SKM-1 treated with dmso at 0.1 percent for 144 hours (cell line): Measurements from ENCODE around the gene SS18L1.

Experiments
- DNase-seq: peaks from one replicate; lab custom pipeline; 2025; ENCODE audit not compliant: unreplicated experiment; lab: John Stamatoyannopoulos, UW

Gene SS18L1

DNA sequence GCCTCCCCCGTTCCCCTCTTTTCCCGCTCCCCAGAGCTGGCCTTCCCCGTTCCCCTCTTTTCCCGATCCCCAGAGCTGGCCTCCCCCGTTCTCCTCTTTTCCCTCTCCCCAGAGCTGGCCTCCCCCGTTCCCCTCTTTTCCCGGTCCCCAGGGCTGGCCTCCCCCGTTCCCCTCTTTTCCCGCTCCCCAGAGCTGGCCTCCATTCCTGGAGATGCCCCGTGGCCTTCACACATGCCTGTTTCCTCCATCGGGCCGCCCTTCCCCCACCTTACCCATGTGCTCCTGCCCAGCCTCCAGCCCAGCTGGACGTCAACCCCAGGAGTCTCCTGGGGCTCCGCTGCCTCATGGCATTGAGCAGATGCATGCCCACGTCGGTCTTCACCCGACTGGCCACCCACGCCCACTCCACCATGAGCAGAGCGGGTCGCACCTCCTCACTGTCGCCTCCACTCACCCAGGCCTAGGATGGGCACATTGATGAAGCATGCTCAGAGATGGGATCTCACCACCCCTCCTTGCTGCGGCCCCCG is 8.3 kb downstream of the SS18L1 start:
- no peak for DNase-seq

DNA sequence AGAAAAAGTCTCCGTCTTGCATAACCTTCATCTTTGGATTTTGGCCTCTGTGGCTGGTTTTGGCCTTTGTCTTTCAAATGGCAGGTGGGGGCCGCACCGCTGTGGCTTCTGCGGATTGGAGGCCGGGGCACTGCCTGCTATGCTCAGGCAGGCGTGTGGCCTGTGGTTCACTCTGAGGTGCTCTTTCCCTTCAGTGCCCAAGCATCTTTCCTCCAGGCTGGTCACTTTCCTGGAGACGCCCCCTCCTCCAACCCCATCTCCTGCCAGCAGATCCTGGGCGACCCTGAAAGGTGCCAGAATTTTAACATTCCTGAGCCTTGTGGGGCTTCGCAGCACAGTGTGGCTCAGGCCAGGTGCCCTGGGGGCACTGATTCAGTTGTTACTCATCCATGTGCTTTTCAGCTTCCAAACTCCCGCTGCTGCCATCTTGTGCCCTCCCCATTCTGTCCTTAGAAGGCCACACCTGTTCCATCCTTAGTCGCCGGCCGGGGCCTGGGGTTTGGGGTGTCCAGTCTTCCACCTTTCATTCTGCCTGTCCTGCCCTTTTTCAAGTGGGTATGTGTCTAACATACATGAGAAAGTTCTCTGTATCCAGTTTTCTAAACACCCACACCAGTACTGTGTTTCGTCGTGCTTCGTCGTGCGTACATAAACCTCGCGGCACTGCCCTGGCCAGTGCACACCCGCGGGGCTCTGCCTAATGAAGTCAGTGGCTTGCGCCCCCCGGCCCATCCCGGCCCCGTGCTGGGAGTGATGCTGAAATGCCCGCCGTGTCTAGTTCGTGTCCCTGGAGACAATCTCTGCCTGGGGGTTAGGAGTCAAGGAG is 12.1 kb downstream of the SS18L1 start:
- DNase-seq, result no peak

DNA sequence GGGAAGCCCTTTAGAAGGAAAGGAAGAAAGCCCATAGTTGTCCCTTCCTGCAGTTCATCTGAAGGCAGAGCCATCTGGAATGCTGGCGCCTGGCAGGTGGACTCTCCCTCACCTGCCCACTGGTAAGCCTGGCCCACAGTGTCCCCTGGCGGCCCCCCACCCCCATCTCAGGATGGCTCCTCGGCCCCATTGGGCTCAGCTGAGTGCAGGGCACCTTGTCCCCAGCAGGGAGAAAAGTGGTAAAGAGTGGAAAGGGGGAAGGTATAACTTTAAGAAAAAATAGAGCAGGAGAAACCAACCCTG is 12.6 kb downstream of the SS18L1 start:
- DNase-seq, result no peak

DNA sequence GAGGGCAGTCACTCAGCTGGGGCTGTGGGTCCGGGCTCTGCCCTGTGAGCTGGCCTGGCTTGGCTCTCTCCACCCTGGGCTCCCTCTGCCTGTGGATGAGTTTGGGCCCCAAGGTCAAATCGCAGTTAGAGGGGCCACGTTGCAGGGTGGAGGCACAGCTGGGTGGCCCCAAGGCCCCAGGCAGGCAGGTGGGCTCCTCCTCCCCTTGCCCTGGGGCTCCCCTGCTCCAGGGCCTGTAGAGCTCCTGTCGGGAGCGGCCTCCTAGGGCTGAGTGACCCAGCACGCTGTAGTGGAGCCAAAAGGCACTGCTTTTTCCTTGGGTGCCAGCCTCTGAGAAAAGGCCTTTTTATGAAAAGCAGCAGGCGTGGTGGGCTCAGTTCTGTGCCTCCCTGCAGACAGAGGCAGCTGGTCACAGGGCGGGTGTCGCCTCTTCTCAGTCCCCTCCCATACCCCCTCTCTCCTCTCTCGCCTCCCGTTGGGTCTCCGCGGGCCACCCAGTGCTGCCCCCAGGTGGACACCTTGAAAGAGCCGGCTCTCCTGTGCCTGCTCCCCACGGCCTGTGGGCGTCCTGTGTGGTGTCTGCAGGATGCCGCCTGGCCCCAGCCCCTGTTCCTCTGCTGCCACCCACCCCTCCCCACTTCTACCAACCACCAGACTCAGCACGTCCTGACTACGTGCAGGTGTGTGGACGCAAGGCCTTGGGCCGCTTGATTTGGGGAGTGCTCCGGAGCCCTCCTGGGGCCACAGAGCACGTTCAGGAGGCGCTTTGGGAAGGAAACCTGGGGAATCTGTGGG is 13.2 kb downstream of the SS18L1 start:
- DNase-seq, result no peak

DNA sequence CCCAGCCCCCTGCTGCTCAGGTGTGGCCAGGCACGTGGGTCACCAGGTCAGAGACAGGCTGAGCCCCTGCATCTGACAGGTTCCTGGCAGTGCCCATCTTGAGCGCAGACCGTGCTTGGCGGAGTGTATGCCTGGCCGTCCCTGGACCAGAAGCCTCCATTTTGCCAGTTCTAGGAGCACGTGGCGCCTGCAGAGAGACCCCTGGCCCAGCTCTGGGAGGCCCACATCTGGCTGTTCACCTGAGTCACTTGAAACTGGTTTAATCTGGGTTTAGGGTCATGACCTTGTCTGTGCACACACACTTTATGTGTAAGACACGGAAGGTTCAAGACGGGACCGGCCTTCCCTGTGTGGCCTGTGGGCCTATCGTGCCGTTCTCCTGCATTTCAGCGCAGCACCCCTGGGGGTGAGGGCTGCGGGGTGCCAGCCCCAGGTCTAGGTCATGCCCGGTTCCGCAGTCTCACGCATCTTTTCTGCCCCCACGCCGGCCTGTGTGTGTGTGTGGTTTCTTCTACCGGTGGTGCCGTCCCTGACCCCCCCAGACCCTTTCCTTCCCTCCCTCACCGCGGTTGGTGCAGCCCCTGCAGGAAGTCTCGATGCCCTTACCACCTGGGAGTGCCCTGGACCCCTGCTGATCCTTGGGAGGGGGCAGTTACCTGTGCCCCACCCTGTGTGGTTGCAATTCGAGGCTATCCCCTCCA is 14.0 kb downstream of the SS18L1 start:
- no peak for DNase-seq

DNA sequence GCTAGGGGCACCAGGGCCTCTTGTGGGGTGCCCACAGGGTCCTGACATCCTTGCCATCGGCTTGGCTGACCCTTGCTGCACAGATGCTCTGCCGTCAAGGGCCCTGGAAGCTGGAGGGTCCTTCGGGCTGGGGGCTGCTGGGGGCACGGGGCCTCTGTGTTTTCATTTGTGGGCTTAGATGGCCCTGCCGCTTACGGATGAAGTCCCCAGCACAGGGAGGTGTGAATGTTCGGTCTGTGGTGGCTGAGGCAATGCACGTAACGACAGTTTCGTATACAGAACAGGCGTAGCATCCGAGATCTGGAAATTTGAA is 14.5 kb downstream of the SS18L1 start:
- DNase-seq, result no peak

DNA sequence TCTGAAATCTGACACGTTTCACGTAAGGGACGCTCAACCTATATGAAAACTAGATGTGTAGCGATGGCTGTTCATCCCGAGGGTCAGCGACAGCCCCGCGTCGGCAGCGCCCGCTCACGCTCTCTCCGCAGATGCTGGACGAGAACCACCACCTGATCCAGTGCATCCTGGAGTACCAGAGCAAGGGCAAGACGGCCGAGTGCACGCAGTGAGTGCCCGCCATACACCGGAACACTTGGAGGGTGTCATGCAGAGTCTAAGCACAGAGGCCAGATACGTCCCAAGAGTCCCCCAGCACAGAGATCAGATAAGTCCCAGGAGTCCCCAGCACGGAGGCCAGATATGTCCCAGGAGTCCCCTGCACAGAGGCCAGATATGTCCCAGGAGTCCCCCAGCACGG is 15.0 kb downstream of the SS18L1 start:
- DNase-seq, result no peak

GRCh38 chr20:62159052-62159451 is 15.5 kb downstream of the SS18L1 start:
- no peak for DNase-seq

DNA sequence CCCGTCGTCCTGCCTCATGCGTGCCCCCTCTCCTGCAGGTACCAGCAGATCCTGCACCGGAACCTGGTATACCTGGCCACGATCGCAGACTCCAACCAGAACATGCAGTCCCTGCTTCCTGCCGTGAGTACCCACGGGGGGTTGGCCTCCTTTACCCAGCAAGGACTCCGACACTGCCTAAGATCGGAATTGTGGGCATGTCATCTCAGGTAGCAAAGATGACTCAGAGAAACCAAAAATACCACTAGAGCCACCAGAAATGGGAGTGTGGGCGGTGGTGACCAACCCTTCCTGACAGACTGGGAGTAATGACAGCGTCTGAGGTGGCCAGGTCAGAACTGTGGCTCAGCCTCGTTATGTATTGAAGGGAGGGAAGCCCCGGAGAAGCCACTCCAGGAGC is 16.3 kb downstream of the SS18L1 start:
- no peak for DNase-seq

GRCh38 chr20:62160253-62160652 is 16.7 kb downstream of the SS18L1 start:
- DNase-seq, result no peak

DNA sequence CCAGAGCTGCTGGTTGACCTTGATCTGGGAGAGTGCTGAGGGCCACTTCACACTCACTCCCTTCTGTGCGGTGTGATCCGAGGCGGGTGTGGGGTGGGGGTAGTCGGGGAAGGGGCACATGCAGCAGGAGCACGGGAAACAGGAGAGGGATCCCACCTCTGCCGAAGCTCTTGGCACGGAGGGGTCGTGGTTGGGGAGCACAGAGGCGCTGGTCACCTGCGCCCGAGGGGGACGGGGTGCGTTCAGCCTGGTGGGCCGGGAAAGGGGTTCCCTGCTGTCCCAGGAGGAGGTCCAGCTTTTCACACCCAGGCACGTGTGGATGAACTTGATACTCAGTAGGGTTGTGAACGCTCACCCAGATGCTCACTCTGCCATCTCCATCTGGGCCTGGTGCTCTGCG is 17.3 kb downstream of the SS18L1 start:
- no peak for DNase-seq

DNA sequence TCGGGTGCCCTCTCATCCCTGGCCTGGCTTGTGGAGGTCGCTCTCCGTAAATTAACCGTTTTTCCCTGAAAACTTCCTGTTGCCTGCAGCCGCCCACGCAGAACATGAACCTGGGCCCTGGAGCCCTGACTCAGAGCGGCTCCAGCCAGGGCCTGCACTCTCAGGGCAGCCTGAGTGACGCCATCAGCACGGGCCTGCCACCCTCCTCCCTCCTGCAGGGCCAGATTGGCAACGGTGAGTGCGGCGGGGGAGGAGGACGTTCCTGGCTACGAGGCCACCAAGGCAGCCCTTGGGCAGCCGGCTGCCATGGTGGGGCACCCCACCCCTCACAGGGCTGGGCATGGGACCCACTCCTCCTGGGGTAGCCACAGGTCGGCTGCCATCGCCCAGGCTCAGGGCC is 17.8 kb downstream of the SS18L1 start:
- DNase-seq, result no peak

DNA sequence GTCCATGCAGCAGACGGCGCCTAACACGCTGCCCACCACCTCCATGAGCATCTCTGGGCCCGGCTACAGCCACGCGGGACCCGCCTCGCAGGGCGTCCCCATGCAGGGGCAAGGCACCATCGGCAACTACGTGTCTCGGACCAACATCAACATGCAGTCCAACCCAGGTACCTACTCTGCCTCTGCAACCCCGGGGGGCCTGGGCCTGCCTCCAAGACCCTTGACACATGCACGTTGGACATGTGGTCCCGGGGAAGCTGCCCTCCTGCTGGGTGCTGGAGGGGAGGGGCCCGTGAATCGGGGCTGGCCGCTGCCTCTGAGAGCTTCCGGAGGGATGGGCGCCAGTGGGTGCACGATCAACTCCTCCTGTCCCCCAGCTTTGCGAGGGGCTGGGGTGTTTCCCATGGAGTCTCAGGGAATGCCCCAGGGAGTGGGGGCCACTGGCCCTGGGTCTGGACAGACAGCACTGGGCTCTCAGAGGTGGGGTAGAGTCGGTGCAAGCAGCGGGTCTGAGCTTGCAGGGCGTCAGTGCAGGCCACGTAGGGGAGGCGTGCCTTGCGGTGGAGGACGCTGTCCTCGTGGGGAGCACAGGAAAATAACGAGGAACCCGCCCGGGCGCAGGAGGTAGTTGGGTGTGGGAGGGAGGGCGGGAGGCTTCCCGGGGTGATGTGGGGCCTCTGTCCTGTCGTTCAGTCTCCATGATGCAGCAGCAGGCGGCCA is 19.4 kb downstream of the SS18L1 start:
- DNase-seq, result no peak

- no peak for DNase-seq
These were observed 19.9 kb downstream of the SS18L1 start for GRCh38 chr20:62163485-62163865.

- DNase-seq, result no peak
These were observed 20.6 kb downstream of the SS18L1 start for GRCh38 chr20:62163986-62164762.

- no peak for DNase-seq
These were observed 21.6 kb downstream of the SS18L1 start for GRCh38 chr20:62164879-62165761.

GRCh38 chr20:62165762-62166399 is 22.3 kb downstream of the SS18L1 start:
- DNase-seq, result no peak

- no peak for DNase-seq
These were observed 23.9 kb downstream of the SS18L1 start for GRCh38 chr20:62167474-62167873.

- no peak for DNase-seq
These were observed 24.5 kb downstream of the SS18L1 start for GRCh38 chr20:62168061-62168460.
